Gastroesophageal sphincter (tissue), 3 donors: ENCODE data around the gene HYAL2.

Experiments used
- POLR2A ChIP-seq, 2 donors: fragments of 450-650 bp; IDR thresholded peaks; one replicate each; pipeline ENCODE4 v1.6.1; 2017; ENCODE audit warnings: antibody characterized with exemption in 2 of 2, mild to moderate bottlenecking in 2 of 2, moderate library complexity in 1 of 2
- POLR2AphosphoS5 ChIP-seq: sonication (generic); formaldehyde crosslinking; IDR thresholded peaks from one replicate; pipeline ENCODE4 v1.6.1; 2017; ENCODE audit warnings: antibody characterized with exemption
- TF ChIP-seq, protein P1 (sequence below), 4 experiments: fragments of 200-600 bp in 2 of 4; fragments of 450-650 bp in 2 of 4; sonication (generic) in 1 of 4; IDR thresholded peaks; one replicate each; pipeline ENCODE4 v1.5.1; 2017 to 2019; ENCODE audit warnings: antibody characterized with exemption in 4 of 4, mild to moderate bottlenecking in 2 of 4, moderate library complexity in 2 of 4

DNA sequence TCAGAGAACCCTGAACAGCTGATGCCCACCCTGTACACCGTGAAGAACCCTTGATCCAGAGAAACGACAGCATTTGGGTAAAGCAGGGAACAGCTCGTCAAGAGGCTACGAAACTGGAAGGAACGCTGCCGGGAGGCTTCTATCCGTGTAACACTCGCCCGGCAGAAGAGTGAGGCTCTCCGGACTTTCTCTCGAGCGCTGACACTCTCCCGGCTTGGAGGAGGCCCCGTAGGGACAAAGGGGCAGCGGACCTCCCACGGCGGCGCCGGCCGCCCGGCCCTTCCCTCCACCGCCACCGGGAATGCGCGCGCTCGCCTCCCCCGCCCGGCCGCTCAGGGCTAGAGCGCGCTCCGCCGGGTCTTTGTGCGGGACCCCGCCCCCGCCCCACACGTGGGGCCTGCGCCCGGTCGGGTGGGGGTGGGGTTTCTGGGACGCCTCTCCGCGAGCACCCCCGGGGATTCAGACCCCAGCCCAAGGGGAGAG is 1.7 kb downstream of the HYAL2 start:
- TF ChIP-seq, protein P1, sequence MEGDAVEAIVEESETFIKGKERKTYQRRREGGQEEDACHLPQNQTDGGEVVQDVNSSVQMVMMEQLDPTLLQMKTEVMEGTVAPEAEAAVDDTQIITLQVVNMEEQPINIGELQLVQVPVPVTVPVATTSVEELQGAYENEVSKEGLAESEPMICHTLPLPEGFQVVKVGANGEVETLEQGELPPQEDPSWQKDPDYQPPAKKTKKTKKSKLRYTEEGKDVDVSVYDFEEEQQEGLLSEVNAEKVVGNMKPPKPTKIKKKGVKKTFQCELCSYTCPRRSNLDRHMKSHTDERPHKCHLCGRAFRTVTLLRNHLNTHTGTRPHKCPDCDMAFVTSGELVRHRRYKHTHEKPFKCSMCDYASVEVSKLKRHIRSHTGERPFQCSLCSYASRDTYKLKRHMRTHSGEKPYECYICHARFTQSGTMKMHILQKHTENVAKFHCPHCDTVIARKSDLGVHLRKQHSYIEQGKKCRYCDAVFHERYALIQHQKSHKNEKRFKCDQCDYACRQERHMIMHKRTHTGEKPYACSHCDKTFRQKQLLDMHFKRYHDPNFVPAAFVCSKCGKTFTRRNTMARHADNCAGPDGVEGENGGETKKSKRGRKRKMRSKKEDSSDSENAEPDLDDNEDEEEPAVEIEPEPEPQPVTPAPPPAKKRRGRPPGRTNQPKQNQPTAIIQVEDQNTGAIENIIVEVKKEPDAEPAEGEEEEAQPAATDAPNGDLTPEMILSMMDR (IDR thresholded peaks at IDR 0.05) = peak in 1 of 4 experiments; percentile 22
- TF ChIP-seq POLR2A (IDR thresholded peaks at IDR 0.05) (peak in 1 of 2 donors; percentile 52), POLR2AphosphoS5 (peak; percentile 39)
